Globus pallidus (tissue), 1 donor: ENCODE results near the gene RALBP1.

ENCODE experiments used
- DNase-seq: peaks from one replicate; pipeline ENCODE4 v3.0.0-alpha.2; 2015; ENCODE audit warnings: low spot score

The RALBP1 gene

DNA sequence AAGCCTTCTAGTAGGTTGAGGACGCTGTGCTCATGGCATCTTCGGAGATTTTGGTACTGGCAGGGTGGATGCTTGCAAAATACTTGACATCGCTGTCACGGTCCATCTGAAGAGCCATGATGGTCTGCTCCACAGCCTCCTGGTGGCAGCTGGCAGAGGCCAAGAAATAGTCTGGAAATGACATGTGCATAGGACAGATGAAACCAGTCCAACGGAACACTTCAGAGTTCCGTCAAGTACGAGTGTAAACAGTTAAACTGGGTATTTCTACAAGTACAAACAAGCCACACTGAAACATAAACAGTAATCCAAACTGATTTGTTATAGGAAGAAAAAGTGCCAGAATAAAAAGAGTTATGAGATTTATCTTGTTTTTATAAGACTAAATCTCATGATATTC is 72.5 kb downstream of the RALBP1 start:
- DNase-seq, result no peak

DNA sequence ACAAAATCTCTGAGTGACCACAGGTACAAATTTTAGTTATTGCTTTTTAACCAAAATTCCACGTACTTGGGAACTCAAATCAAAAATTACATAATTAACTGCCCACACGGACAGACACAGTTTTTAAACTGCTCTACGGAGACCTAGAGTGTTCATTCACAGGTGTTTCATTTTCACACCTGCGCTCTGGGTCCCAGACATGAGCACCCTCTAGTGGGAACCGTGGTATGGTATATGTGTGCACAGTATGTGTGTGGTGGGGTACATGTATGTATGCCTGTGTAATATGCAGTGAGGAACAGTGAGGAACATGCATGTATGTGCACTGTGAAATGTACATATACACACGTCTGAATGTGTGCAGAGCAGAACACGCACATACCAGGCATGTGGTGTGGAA is 74.1 kb downstream of the RALBP1 start:
- no peak for DNase-seq

DNA sequence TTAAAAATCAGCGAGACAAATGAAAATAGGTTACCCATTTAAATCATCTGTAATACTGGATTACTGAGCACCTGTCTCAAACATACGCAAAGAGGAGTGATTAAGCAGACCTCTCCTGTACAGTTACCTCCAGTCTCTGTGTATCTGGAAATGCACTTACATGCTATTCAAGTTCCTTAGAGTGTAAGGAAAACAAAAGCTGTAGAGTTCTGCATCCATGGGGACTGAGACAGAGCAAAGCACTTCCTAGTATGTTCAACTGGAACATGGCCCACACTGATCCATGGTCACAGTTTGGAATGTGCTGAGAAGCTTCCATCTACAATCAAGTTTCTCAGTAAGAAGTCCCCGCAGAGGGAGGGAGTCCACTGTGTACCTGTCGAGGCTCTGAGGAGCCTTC is 75.1 kb downstream of the RALBP1 start:
- no peak for DNase-seq

DNA sequence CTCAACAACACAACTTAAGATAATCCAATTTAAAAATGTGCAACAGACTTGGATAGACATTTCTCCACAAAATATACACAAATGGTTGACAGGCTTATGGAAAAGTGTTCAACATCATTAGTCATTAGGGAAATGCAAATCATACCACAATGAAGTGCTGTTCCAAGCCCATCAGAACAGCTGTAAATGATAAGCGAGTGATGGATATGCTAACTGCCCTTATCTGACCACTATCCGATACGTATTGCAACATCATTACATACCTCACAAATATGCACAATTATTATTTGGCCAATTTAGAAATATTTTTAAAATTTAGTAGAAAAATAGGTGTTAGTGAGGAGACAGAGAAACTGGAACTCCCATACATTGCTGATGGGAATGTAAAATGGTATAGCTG is 76.9 kb downstream of the RALBP1 start:
- no peak for DNase-seq

DNA sequence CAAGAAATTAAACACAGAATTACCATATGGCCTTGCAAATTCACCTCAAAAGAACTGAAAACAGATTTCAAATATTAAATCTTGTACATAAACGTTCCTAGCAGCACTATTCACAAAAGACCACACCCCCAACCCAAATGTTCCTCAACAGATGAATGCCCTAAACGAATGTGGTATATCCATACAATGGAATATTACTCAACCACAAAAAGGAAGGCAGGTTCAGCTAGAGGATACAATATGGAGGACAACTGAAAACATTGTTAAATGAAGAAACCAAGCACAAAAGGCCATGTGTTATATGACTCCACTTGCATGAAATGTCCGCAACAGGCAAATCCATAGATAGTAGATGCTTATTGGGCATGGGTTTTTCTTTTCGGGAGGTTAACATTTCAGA is 77.3 kb downstream of the RALBP1 start:
- DNase-seq, result no peak

DNA sequence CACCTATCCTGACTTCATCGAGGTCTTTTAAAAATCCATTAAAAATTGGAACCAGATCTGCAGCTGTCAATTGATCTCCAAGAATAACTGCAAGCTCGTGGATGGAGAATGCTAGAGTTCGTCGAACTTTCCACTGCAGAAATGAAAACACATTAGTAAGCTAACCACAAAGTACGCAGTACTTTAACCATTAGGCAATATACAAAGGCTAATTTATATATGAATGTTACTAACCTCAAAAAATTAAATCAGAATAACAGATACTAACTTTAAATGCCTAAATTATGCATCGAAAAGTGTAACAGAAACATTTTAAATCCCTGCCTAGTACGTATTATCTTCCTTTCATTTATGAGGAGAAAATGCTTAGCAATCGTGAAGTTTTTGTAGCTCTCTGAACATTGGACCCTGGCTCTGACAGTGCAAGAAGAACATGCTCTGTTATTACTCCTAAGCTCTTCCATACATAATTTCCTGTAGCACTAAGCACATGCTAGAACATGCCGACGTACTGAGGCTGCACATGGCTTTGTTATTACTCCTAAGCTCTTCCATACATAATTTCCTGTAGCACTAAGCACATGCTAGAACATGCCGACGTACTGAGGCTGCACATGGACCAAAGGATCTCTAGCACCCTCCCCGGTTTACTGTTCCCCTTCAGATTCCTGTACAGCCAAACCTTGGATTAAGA is 82.1 kb downstream of the RALBP1 start:
- DNase-seq, result no peak

DNA sequence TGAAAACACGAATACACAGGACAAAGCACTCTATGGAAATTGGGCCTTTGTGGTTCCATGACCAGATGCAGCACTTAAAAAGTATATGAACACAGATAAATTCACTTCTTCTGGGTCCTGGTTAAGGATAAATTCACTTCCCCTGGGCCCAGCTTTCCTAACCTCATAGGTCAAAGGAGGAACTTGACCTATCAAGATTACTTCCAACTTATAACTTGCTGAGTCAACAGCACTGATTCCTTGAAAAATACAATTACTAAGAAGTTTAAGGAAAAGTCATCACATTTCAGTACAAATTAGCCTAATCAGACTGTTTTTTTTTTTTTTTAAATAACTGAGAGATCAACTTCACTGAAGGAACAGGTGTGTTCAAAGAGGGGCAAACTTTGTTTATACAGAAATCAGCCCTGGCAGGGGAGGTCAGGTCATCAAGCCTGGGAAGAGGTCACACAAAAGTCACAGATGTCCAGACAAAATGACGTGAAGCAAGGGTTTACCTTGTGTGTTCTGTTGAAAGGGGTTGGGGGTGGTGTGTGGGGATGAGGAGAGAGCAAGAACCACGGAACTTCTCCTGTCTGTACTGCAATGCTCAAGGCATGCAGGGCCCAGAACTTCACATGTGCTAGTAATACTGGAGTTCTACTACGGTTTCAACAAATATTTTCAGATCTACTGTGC is 83.2 kb downstream of the RALBP1 start:
- DNase-seq, result no peak

DNA sequence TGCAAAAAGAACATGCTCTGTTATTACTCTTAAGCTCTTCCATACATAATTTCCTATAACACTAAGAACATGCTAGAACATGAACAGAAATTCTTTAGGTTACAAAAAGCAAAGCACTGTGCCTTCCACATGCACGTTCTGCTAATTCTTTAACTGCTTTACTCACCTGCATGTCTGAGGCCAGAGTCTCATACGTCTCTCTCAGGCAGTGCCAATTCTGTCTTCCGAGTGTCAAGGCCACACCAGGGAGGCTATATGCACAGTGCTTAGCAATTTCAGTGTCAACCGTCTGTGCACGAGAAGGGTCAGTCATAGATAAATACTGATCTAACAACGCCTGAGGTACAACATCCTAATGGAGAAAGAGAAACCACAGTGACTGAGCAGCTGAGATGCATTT is 83.9 kb downstream of the RALBP1 start:
- DNase-seq, result no peak

DNA sequence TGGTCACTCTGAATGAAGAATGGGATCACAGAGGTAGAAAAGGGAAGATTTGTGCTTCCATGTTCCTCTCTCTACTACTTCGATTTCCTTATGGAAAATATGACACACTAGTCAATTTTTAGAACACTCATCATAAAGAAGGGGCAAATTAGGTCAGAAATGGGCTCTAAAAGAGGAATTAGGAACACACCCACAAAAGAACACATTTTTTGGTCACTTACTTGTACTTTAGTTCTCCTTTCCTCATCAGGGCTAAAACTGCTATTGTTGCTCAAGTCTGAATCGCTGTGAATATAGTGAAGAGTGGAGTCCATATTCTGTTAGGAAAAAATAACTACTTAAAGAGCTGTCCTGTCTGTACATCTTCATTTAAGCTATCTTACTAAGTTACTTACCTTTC is 86.4 kb downstream of the RALBP1 start:
- no peak for DNase-seq

DNA sequence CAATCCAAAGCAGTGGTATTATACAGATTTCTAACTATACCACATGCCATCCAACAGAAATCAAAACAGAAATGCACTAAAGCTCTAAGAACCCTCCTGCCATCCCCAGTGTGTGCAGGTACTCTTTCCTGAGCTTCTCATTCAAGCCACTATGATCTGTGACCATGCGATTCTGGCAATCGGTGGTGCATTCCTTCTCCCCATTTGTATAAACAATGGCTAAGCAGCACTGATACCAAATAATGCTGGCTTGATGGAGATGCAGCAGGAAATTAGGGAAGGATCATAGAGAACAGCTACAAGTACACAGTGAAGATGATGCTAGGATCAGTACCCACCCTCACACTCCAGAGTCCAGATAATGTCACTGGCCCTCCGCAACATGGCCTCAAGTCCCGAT is 87.3 kb downstream of the RALBP1 start:
- DNase-seq, result no peak

DNA sequence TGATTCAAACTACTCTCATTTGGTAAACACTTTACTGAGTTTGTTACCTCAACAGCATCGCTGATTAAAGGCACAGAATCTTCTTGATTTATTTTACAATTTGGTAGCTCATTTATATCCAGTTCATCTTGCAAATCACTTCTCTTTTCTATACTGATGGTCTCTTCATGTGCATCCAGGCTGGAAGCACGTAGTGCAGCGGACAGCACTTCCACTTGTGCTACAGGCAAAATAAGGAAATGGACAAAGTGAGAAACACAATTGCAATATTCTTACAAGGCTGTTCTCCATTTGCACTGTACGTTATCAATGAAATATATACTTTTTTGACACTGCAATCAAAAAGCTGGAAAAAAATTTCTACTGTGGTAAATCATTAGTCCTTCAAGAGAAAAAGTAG is 88.0 kb downstream of the RALBP1 start:
- DNase-seq, result no peak

DNA sequence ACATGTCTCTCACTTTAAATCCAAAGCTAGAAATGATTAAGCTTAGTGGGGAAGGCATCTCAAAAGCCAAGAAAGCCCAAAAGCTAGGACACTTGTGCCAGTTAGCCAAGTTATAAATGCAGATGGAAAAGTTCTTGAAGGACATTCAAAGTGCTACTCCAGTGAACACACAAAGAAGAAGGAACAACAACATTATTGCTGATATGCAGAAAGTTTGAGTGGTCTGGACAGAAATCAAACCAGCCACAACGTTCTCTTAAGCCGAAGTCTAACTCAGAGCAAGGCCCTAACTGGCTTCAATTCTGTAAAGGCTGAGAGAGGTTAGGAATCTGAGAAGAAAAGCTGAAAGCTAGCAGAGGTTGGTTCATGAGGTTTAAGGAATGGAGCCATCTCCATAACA is 90.1 kb downstream of the RALBP1 start:
- DNase-seq, result no peak

DNA sequence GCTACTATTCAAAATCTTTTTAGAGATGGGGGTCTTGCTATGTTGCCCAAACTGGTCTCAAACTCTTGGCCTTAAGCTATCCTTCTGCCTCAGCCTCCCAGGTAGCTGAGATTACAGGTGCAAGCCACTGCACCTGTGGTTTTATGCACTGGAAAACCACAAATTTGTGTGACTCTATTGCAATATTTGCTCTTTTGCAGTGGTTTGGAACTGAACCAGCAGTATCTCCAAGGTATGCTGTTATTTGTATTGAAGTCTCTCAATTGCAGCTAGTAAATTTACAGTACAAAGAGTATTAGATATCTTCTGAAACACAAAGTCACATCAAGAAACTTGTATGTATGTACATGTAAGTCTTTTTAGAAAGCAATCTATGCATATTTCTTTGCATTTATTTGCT is 92.9 kb downstream of the RALBP1 start:
- no peak for DNase-seq

DNA sequence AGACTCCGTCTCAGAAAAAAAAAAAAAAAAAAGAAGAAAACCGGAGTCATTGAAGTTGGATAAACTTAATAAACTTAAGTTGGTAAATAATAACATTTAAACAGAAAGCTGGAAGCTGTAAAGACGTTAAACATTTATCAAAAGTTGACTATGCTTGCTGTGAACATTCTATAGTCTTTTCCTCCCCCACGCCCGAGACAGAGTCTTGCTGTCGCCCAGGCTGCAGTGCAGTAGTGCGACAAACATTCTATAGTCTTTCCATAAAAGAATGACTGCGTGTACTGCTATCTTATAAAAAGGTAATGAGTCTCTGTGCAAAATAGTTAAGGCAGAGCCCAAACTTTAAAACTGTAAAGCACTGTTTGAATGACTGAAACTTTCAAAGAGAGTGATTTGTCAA is 93.9 kb downstream of the RALBP1 start:
- no peak for DNase-seq

DNA sequence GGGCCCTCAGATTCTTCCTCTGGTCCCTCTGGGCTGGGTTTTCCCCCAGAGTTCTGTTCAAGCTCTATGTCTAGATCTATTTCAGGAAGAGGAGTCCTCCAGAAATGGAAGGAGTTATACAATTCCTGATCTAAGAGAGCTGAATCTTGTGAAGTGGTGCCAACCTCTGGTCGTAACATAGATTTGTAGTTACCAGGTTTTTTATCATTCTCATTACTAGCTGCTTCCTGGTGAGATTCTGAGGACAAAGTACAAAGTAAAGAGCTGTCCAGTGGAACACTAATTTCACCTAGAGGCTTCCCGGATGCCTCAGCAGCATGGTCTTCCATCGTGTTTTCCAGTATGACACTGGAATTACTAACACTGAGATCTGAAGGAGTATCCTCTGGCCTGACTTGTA is 94.9 kb downstream of the RALBP1 start:
- DNase-seq, result no peak

DNA sequence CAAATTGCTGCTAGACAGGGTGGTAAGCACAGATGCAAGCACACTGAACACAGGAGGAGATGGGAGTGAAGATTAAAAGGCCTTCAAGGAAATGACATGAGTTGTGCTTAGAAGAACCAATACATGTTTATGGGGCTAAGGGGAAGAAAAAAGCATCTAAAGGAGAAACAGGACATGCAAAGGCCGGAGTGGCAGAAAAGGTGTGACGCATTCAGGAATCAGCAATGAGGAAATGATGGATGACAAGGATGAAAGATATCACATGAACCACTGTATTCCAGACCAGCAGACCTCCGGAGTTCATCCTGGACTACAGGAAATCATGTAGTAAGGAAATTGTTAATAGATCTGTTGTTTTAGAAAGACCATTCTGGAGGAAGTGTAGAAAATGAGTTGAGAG is 96.2 kb downstream of the RALBP1 start:
- DNase-seq, result no peak

DNA sequence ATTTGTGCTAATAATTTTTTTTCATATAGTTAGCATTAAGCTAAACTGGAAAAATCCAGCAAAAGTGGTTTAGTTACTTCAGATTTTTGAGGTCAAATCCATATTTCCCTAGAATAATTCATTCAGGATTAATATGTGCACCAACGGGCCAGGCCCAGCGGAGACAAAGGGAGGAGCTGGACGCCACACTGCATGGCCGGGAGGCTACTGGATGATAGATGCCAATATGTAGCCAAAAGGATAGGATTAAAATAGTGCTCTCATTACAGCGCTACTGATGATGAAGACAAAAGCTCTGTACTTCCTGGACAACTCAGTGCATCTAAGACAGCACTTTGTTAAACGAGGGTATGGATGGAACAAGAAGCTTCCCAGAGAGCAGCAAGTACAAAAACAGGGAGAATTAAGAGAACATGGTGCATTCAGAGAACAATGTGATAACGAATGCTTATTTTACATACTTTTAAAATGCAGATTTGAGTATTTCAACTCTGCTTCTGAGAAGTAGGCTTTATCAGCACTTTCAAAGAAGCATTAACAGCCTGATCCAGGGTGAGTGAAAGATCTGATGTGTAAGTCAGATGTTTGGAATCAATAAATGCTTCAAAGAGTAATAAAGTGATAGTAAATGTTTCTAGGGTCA is 99.3 kb downstream of the RALBP1 start:
- DNase-seq, result no peak

DNA sequence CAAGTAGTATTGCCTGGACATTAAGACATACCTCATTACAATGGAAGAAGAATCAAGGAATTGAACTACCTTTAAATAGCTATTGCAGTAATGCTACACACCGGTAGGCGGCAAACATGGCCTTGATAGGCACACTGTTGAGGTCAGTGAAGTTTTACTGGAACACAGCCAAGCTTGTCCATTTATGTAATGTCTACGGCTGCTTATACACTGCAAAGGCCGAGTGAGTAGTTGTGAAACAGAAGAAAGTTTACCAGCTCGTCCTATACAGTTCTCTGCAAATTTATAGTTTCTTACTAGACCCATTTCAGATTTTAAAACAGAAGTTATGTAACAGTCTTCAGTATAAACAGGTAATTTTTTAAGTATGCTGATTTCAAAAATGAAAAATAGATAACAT is 100.2 kb downstream of the RALBP1 start:
- DNase-seq, result peak; percentile 88

DNA sequence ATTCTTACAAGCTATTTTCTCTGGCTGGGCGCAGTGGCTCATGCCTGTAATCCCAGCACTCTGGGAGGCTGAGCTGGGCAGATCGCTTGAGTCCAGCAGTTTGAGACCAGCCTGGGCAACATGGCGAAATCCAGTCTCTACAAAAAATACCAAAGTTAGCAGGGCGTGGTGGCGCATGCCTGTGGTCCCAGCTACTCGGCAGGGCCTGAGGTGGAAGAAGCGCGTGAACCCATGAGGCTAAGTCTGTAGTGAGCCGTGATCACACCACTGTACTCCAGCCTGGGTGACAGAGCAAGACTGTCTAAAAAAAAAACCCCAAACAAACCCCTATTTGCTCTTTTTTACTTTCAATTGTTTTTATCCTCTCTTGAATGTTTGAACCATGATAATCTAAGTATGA is 102.0 kb downstream of the RALBP1 start:
- no peak for DNase-seq

DNA sequence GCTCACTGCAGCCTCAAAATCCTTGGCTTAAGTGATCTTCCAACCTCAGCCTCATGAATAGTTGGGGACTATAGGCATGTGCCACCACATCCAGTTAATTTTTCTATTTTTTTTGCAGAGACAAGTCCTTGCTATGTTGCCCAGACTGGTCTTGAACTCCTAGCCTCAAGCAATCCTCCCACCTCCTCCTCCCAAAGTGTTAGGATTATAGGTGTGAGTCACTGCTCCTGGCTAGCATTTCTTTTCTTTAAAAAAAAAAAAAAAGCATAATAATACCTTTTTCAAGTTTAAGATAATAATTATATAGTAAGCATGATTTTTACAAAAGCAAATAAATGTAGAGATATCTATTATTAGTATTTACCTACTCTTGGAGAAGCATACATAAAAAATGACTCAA is 103.0 kb downstream of the RALBP1 start:
- no peak for DNase-seq

DNA sequence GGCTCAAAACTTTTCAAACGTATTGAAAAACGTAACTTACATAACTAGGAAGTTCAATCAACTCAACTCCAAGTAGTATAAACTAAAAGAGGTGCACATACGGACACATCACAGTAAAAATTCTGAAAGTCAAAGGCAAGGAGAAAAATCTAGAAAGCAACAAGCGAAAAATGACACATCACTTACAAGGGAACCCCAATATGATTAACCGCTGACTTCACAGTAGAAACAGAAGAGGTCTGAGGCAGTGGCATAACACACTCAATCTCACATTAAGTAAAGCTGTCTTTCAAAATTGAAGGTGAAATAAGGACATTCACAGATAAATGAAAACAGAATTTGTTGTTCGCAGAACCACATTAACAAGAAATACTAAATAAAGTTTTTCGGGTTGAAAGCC is 106.4 kb downstream of the RALBP1 start:
- no peak for DNase-seq

DNA sequence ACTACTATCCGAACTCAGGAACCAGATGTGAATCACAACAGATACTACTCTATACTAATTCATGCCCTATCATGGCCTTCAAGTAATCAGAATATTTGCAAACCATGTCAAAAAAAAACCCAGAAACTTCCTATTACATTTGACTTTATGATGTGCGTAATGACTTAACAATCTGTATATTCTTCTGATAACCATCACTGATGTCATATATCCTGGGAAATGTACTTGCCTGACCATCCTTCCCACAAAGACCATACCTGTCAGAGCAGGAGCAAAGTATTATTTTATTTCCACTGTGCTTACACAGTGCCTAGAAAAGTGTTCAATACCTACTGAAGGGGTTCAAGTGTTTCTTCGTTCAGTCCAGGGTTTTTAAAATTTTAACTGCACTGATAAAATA is 111.5 kb downstream of the RALBP1 start:
- DNase-seq, result no peak
